NCI-H460 (cell line): Measurements from ENCODE around the gene AMACR. TPM values are rescaled to one million over a fixed set of nuclear protein-coding genes. Genes with fewer than 3 reads are reported as not detected.

ENCODE experiments used
- small RNA-seq, 2 experiments: library from RNA; depleted of rRNA; stranded (forward); fragments of <200 nt; gene quantifications; one replicate each; pipeline ENCODE3, GENCODE V24; 2014
- total RNA-seq: library from RNA; depleted of rRNA; stranded (reverse); fragments of >200 nt; shearing (Covaris generic); gene quantifications from 2 replicates; pipeline ENCODE4 v1.2.3, GENCODE V29; 2014; rRNA removed

AMACR gene
- total RNA-seq, 1 experiment from 2014 or later = 10.4 TPM

Small RNAs within 50 kb of the gene (small RNA-seq; reads per million reads assigned to genes)
- 0 reads per million in 2 experiments for gene AC139783.1

Other genes starting within 250 kb of the AMACR start
- 0.92 and 1.6 TPM in 2 replicates for gene ADAMTS12, start 116.1 kb downstream of the AMACR start, total RNA-seq
- gene RXFP3, start 71.7 kb downstream of the AMACR start, total RNA-seq = not detected in 2 replicates
- not detected in 2 replicates for gene SLC45A2, start 23.4 kb downstream of the AMACR start, total RNA-seq
- gene C1QTNF3, start 35.2 kb upstream of the AMACR start, total RNA-seq = 0.49 and 0.69 TPM in 2 replicates